ENCODE data around the gene PRAMEF14. TPM values are rescaled to one million over a fixed set of nuclear protein-coding genes. Genes with fewer than 3 reads are reported as not detected.
"Not testable (repeated sequence)": the region's sequence is repeated elsewhere in the genome, so short reads cannot be mapped to it uniquely, and the experiment has no call there.

Gene PRAMEF14, protein sequence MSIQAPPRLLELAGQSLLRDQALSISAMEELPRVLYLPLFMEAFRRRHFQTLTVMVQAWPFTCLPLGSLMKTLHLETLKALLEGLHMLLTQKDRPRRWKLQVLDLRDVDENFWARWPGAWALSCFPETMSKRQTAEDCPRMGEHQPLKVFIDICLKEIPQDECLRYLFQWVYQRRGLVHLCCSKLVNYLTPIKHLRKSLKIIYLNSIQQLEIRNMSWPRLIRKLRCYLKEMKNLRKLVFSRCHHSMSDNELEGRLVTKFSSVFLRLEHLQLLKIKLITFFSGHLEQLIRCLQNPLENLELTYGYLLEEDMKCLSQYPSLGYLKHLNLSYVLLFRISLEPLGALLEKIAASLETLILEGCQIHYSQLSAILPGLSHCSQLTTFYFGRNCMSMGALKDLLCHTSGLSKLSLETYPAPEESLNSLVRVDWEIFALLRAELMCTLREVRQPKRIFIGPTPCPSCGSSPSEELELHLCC
- polyA plus RNA-seq (2013, experiment 1 of 2), result not detected
- not detected for polyA plus RNA-seq (2013, experiment 2 of 2)

DNA sequence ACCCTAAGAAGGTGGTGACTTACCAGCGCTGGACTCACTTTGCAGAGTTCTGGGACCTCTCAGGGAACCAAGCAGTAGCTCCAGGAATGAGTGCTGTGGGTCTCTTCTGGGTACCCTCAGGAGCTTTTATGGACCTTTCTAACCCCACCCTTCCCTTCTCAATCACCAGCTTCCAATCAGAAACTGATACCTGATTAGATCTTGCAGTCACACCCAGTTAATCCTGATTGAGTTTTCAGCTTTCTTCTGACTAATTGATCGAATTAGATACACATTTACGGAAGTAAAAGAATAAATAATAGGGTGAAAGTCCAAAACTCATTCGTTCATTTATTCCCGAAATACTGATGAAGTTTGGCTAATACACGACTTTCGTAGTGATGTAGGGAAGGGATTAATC lies at the start of gene PRAMEF14:
Gene PRAMEF14 (minus strand): TSS at position 101 of the 400 bp plus-strand sequence. CDS start 1,820 bp downstream, outside the sequence.
- not testable (repeated sequence) for H3K9me3 ChIP-seq (ENCODE audit: control insufficient read depth, low read length); H3K27ac ChIP-seq (ENCODE audit: low read depth, low read length, severe bottlenecking); H3K36me3 ChIP-seq (ENCODE audit: control insufficient read depth, insufficient read depth, low read length); H3K4me1 ChIP-seq (ENCODE audit: control insufficient read depth, insufficient read depth, low read length, poor library complexity, severe bottlenecking); H3K4me3 ChIP-seq (ENCODE audit: extremely low read depth, insufficient read depth, low read length, poor library complexity, severe bottlenecking)
- WGBS, 2 experiments (ENCODE audit: insufficient coverage in 2 of 2), result no CpG with 5 or more reads among the region's 7 CpGs

DNA sequence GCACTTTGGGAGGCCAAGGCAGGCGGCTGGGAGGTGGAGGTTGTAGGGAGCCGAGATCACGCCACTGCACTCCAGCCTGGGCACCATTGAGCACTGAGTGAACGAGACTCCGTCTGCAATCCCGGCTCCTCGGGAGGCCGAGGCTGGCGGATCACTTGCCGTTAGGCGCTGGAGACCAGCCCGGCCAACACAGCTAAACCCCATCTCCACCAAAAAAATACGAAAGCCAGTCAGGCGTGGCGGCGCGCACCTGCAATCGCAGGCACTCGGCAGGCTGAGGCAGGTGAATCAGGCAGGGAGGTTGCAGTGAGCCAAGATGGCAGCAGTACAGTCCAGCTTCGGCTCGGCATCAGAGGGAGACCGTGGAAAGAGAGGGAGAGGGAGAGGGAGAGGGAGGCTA lies 48.4 kb upstream of the PRAMEF14 start:
- 84 to 98% methylated on average over 6 to 18 of the region's 22 CpGs for WGBS, 2 experiments (ENCODE audit: insufficient coverage in 2 of 2)
- H3K36me3 ChIP-seq (ENCODE audit: control insufficient read depth, insufficient read depth, low read length); H3K4me3 ChIP-seq (ENCODE audit: extremely low read depth, insufficient read depth, low read length, poor library complexity, severe bottlenecking); H3K4me1 ChIP-seq (ENCODE audit: control insufficient read depth, insufficient read depth, low read length, poor library complexity, severe bottlenecking); H3K27ac ChIP-seq (ENCODE audit: low read depth, low read length, severe bottlenecking): not testable (repeated sequence)
- peaks cover 37% of the 10 kb centered on the region for H3K9me3 ChIP-seq (ENCODE audit: control insufficient read depth, low read length)

DNA sequence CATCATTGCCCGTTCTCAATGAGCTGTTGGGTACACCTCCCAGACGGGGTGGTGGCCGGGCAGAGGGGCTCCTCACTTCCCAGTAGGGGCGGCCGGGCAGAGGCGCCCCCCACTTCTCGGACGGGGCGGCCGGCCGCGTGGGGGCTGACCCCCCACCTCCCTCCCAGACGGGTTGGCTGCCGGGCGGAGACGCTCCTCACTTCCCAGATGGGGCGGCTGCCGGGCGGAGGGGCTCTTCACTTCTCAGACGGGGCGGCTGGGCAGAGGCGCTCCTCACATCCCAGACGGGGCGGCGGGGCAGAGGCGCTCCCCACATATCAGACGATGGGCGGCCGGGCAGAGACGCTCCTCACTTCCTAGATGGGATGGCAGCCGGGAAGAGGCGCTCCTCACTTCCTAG lies 47.8 kb upstream of the PRAMEF14 start:
- H3K9me3 ChIP-seq (ENCODE audit: control insufficient read depth, low read length), result peaks cover 35% of the 10 kb centered on the region
- not testable (repeated sequence) for H3K4me1 ChIP-seq (ENCODE audit: control insufficient read depth, insufficient read depth, low read length, poor library complexity, severe bottlenecking); H3K27ac ChIP-seq (ENCODE audit: low read depth, low read length, severe bottlenecking); H3K36me3 ChIP-seq (ENCODE audit: control insufficient read depth, insufficient read depth, low read length); H3K4me3 ChIP-seq (ENCODE audit: extremely low read depth, insufficient read depth, low read length, poor library complexity, severe bottlenecking)
- WGBS, 2 experiments (ENCODE audit: insufficient coverage in 2 of 2), result no CpG with 5 or more reads among the region's 32 CpGs

DNA sequence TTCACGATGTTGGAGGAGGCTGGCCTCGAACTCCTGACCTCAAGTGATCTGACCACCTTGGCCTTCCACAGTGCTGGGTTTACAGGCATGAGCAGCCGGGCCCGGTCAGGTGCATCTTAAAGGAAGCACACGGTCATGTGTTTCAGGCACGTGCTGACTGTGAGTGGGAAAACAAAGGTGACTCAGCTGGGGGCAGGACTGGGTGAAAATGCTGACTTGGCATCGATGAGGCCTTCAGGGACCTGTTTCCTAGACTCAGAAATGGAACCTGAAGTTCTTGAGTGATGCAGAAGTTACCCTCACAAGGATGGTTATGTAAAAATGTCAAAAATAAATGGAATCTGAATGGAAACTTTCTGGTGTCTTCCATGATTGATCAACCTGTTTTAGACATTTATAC lies 46.1 kb upstream of the PRAMEF14 start:
- H3K27ac ChIP-seq (ENCODE audit: low read depth, low read length, severe bottlenecking), result not testable (repeated sequence)
- 61 to 65% methylated on average over 4 to 7 of the region's 7 CpGs for WGBS, 2 experiments (ENCODE audit: insufficient coverage in 2 of 2)
- peaks cover 31% of the 10 kb centered on the region for H3K9me3 ChIP-seq (ENCODE audit: control insufficient read depth, low read length)

DNA sequence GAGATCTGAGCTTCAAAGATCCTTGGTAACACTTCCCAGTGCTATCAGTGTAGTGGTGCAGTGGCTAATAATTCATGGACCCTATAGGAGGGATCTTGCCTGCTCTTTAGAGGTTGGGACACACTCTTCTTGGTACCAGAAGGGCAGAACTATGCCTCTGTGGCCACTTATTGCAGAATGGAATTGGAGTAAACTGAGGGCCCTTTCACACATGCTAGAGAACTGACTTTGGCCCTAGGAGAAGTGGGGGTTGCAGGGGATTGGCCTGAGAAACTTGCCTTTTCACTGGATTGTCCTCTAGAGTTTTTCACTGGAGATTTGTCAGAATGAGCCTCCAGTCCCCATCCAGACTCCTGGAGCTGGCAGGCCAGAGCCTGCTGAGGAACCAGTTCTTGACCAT lies 42.4 kb upstream of the PRAMEF14 start, which contains the start of gene PRAMEF17:
Gene PRAMEF17 (plus strand): TSS at position 301 of the 400 bp plus-strand sequence. CDS start 26 bp downstream, at position 327.
- H3K4me3 ChIP-seq (ENCODE audit: extremely low read depth, insufficient read depth, low read length, poor library complexity, severe bottlenecking); H3K4me1 ChIP-seq (ENCODE audit: control insufficient read depth, insufficient read depth, low read length, poor library complexity, severe bottlenecking); H3K27ac ChIP-seq (ENCODE audit: low read depth, low read length, severe bottlenecking); H3K36me3 ChIP-seq (ENCODE audit: control insufficient read depth, insufficient read depth, low read length): not testable (repeated sequence)
- H3K9me3 ChIP-seq (ENCODE audit: control insufficient read depth, low read length), result peaks cover 20% of the 10 kb centered on the region

More for the DNA sequence above, 46.1 kb upstream of the PRAMEF14 start:
- not testable (repeated sequence) for H3K36me3 ChIP-seq (ENCODE audit: control insufficient read depth, insufficient read depth, low read length); H3K4me3 ChIP-seq (ENCODE audit: extremely low read depth, insufficient read depth, low read length, poor library complexity, severe bottlenecking); H3K4me1 ChIP-seq (ENCODE audit: control insufficient read depth, insufficient read depth, low read length, poor library complexity, severe bottlenecking)

DNA sequence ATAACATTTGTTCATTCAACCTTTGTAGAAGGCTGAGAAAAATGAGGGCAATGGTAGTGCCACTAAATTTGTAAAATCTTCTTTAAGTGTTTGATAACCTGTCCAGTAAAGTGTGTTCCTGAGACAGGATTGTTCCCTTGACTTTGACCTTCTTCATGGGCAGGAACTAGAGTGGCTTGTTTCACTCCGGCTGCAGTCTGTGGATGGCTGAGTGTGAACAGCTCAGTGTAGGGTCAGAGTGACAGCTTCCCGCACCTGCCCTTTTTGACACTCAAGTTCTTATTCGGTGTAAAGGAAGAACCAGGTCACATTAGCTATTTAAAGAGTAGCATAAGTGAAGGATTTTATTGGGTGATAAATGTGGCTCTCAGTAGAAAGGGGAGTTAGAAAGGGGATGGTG lies 33.4 kb upstream of the PRAMEF14 start:
- not testable (repeated sequence) for H3K27ac ChIP-seq (ENCODE audit: low read depth, low read length, severe bottlenecking); H3K4me1 ChIP-seq (ENCODE audit: control insufficient read depth, insufficient read depth, low read length, poor library complexity, severe bottlenecking); H3K9me3 ChIP-seq (ENCODE audit: control insufficient read depth, low read length); H3K4me3 ChIP-seq (ENCODE audit: extremely low read depth, insufficient read depth, low read length, poor library complexity, severe bottlenecking); H3K36me3 ChIP-seq (ENCODE audit: control insufficient read depth, insufficient read depth, low read length)
- no CpG with 5 or more reads among the region's 3 CpGs for WGBS, 2 experiments (ENCODE audit: insufficient coverage in 2 of 2)

DNA sequence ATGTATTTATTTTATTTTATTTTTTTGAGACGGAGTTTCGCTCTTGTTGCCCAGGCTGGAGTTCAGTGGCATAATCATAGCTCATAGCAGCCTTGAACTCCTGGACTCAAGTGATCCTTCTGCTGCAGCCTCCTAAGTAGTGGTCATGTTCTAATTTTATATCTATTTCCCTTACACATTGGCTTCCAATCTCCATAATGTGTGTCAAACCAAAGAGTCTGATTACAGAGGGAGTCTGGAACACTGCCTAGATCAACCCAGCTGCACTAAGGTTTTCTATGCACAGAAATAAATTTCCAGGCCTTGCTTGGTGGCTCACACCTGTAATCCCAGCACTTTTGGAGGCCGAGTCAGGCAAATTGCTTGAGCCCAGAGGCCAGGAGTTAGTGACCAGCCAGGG lies 32.0 kb upstream of the PRAMEF14 start:
- WGBS, 2 experiments (ENCODE audit: insufficient coverage in 2 of 2), result no CpG with 5 or more reads among the region's 3 CpGs

DNA sequence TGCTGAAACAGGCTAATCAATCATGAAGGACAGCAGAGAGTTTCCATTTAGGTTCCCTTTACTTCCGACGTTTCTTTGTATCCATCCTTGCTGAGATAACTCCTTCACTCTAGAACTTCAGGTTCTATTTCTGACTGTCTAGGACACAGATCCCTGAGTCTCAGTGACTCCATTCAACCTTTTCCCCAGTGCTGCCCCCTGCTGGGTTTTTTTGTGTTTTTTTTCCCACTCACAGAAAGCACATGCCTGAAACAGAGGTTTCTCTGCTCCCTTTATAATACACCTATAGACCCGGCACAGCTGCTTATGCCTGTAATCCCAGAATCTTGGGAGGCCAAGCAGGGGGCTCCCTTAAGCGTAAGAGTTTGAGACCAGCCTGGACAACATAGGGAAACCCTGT lies 21.6 kb upstream of the PRAMEF14 start:
- 86 to 100% methylated on average over 2 of the region's 4 CpGs for WGBS, 2 experiments (ENCODE audit: insufficient coverage in 2 of 2)
- H3K36me3 ChIP-seq (ENCODE audit: control insufficient read depth, insufficient read depth, low read length); H3K4me3 ChIP-seq (ENCODE audit: extremely low read depth, insufficient read depth, low read length, poor library complexity, severe bottlenecking); H3K4me1 ChIP-seq (ENCODE audit: control insufficient read depth, insufficient read depth, low read length, poor library complexity, severe bottlenecking); H3K27ac ChIP-seq (ENCODE audit: low read depth, low read length, severe bottlenecking): not testable (repeated sequence)
- H3K9me3 ChIP-seq (ENCODE audit: control insufficient read depth, low read length), result peaks cover 24% of the 10 kb centered on the region

More for the DNA sequence above, 32.0 kb upstream of the PRAMEF14 start:
- peaks cover 14% of the 10 kb centered on the region for H3K9me3 ChIP-seq (ENCODE audit: control insufficient read depth, low read length)
- H3K4me3 ChIP-seq (ENCODE audit: extremely low read depth, insufficient read depth, low read length, poor library complexity, severe bottlenecking); H3K36me3 ChIP-seq (ENCODE audit: control insufficient read depth, insufficient read depth, low read length); H3K27ac ChIP-seq (ENCODE audit: low read depth, low read length, severe bottlenecking); H3K4me1 ChIP-seq (ENCODE audit: control insufficient read depth, insufficient read depth, low read length, poor library complexity, severe bottlenecking): not testable (repeated sequence)

DNA sequence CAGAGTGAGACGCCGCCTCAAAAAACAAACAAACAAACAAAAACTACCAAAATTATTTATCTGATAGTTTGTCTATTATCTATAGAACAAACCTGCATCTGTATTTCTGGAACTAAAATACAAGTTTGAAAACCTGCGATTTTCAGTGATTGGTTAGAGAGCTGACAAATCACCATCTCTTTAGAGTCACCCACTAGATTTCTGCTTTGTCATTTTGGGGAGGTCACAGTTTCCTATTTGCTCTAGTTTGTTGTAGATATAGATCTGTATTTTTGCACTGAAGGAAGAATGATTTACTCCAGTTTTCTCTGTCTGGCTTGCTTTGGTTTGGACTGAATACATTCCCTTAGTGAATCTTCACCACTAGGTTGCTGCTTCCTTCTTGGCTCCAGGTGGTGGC lies 19.6 kb upstream of the PRAMEF14 start:
- not testable (repeated sequence) for H3K36me3 ChIP-seq (ENCODE audit: control insufficient read depth, insufficient read depth, low read length); H3K27ac ChIP-seq (ENCODE audit: low read depth, low read length, severe bottlenecking); H3K4me1 ChIP-seq (ENCODE audit: control insufficient read depth, insufficient read depth, low read length, poor library complexity, severe bottlenecking); H3K4me3 ChIP-seq (ENCODE audit: extremely low read depth, insufficient read depth, low read length, poor library complexity, severe bottlenecking)
- H3K9me3 ChIP-seq (ENCODE audit: control insufficient read depth, low read length), result peaks cover 18% of the 10 kb centered on the region
- WGBS, 2 experiments (ENCODE audit: insufficient coverage in 2 of 2), result 60% methylated on average over 1 of the region's 3 CpGs; no CpG with 5 or more reads in 1 of the 2 experiments

DNA sequence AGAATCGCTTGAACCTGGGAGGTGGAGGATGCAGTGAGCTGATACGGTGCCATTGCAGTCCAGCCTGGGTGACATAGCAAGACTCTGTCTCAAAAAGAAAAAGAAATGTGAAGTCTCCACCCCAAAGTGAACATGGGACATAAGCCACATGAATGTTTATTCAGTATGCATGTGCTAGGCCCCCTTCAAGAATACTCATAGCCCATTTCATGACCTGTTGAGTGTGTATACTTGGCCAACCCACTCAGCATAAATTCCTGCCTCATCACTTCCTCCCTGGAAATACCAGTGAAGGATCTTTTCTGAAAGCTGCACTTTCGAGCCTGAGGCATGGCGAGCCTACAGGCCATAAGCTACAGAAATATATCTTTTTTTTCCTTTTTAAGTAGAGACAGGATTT lies 18.0 kb upstream of the PRAMEF14 start:
- not testable (repeated sequence) for H3K27ac ChIP-seq (ENCODE audit: low read depth, low read length, severe bottlenecking); H3K4me1 ChIP-seq (ENCODE audit: control insufficient read depth, insufficient read depth, low read length, poor library complexity, severe bottlenecking); H3K4me3 ChIP-seq (ENCODE audit: extremely low read depth, insufficient read depth, low read length, poor library complexity, severe bottlenecking); H3K36me3 ChIP-seq (ENCODE audit: control insufficient read depth, insufficient read depth, low read length)
- H3K9me3 ChIP-seq (ENCODE audit: control insufficient read depth, low read length), result peaks cover 11% of the 10 kb centered on the region
- WGBS, 2 experiments (ENCODE audit: insufficient coverage in 2 of 2), result no CpG with 5 or more reads among the region's 4 CpGs

DNA sequence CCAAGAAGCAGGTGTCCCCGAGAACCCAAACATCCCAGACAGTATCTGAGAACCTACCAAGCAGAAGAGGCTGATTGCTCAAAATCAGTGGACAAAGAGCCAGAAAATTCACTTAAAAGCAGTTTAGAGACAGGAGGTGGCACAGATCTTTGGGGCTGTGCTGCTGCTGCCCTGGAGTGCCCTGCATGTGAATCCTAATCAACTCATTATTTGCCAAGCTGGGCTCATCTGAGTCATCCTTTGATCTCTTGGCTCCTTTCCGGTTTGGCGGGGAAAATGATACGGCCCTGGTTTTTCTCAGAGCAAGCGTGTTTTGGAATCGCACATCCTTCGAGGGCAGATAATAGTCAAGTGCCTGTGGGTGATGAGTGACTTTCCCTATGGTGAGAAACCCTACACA lies 15.4 kb upstream of the PRAMEF14 start:
- H3K4me1 ChIP-seq (ENCODE audit: control insufficient read depth, insufficient read depth, low read length, poor library complexity, severe bottlenecking); H3K36me3 ChIP-seq (ENCODE audit: control insufficient read depth, insufficient read depth, low read length); H3K9me3 ChIP-seq (ENCODE audit: control insufficient read depth, low read length); H3K4me3 ChIP-seq (ENCODE audit: extremely low read depth, insufficient read depth, low read length, poor library complexity, severe bottlenecking); H3K27ac ChIP-seq (ENCODE audit: low read depth, low read length, severe bottlenecking): not testable (repeated sequence)
- no CpG with 5 or more reads among the region's 7 CpGs for WGBS, 2 experiments (ENCODE audit: insufficient coverage in 2 of 2)

All from mesodermal cell (in vitro differentiated cells).